Measurements from ENCODE around the gene LGR4.

LGR4 gene

DNA sequence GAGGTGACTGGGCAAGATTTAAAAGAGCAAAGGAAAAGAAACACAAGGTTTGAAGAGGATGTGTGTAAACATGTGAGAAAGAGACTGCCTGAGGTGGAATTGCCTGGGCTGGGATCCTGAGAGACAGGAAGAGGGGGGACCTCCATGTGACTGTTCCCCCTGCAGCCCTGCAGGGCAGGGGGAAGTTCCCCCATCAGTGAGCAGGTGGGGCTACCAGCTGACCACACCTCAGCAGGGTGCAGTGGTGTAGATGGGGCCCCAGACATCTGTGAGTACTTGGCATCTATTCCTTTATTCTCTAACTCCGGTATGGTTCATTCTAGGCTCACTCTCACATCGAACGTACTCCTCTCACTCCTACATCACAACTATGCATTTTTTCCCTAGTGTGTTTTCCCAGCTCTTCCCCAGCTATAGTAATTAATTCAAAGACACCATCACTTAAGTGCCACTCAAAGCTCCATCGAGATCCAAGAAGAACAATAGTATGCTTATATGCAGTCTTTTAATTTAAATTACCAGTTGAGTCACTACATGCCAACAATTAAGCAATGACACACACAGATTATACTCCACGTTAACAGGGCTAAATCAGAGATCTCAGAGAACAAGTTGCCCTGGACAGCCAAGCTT, 42.7 kb downstream of the LGR4 start:
- TF ChIP-seq CTCF (IDR thresholded peaks at IDR 0.05; ENCODE audit: insufficient read depth, low read depth, low read length, missing control alignments), result no peak
- DNase-seq (ENCODE audit: low read depth), result peak; percentile 69
- H3K4me3 ChIP-seq (ENCODE audit: low read length), result no peak overlapping the region

- no peak overlapping the region for H3K4me3 ChIP-seq (ENCODE audit: low read length)
- TF ChIP-seq CTCF (IDR thresholded peaks at IDR 0.05; ENCODE audit: insufficient read depth, low read depth, low read length, missing control alignments), result no peak
- peak; percentile 50 for DNase-seq (ENCODE audit: low read depth)
These were observed 45.2 kb downstream of the LGR4 start for GRCh38 chr11:27427183-27427980.

- no peak for DNase-seq (ENCODE audit: low read depth)
- no peak for TF ChIP-seq CTCF (IDR thresholded peaks at IDR 0.05; ENCODE audit: insufficient read depth, low read depth, low read length, missing control alignments)
- H3K4me3 ChIP-seq (ENCODE audit: low read length), result no peak overlapping the region
These were observed 46.8 kb downstream of the LGR4 start for GRCh38 chr11:27425814-27426213.

- no peak for TF ChIP-seq CTCF (IDR thresholded peaks at IDR 0.05; ENCODE audit: insufficient read depth, low read depth, low read length, missing control alignments)
- peak; percentile 89 for DNase-seq (ENCODE audit: low read depth)
- no peak overlapping the region for H3K4me3 ChIP-seq (ENCODE audit: low read length)
These were observed 49.5 kb downstream of the LGR4 start for GRCh38 chr11:27423125-27423524.

- H3K4me3 ChIP-seq (ENCODE audit: low read length), result no peak overlapping the region
- DNase-seq (ENCODE audit: low read depth), result peak; percentile 21
- TF ChIP-seq CTCF (IDR thresholded peaks at IDR 0.05; ENCODE audit: insufficient read depth, low read depth, low read length, missing control alignments), result no peak
These were observed 50.6 kb downstream of the LGR4 start for GRCh38 chr11:27421819-27422494.

- no peak for TF ChIP-seq CTCF (IDR thresholded peaks at IDR 0.05; ENCODE audit: insufficient read depth, low read depth, low read length, missing control alignments)
- H3K4me3 ChIP-seq (ENCODE audit: low read length), result no peak overlapping the region
- peak; percentile 71 for DNase-seq (ENCODE audit: low read depth)
These were observed 51.6 kb downstream of the LGR4 start for GRCh38 chr11:27420722-27421572.

Data from epithelial cell of esophagus (primary cell).